Mammary epithelial cell (primary cell): Measurements from ENCODE around the gene LRRC27.

Experiments
- EZH2 ChIP-seq: IDR thresholded peaks from 2 replicates; pipeline ENCODE4 v1.6.1; 2012; ENCODE audit warnings: low read length, inconsistent platforms, borderline replicate concordance
- TF ChIP-seq, protein P1 (sequence below), 2 donors: IDR thresholded peaks in 1 of 2; conservative IDR thresholded peaks in 1 of 2; 2 replicates each; pipeline ENCODE4 v1.5.1; 2011 to 2012; ENCODE audit warnings: inconsistent platforms in 2 of 2, low read length in 2 of 2, mild to moderate bottlenecking in 2 of 2, control low read depth in 1 of 2, low read depth in 1 of 2; ENCODE audit not compliant: insufficient read depth in 1 of 2; ENCODE audit errors: extremely low read depth in 1 of 2

DNA sequence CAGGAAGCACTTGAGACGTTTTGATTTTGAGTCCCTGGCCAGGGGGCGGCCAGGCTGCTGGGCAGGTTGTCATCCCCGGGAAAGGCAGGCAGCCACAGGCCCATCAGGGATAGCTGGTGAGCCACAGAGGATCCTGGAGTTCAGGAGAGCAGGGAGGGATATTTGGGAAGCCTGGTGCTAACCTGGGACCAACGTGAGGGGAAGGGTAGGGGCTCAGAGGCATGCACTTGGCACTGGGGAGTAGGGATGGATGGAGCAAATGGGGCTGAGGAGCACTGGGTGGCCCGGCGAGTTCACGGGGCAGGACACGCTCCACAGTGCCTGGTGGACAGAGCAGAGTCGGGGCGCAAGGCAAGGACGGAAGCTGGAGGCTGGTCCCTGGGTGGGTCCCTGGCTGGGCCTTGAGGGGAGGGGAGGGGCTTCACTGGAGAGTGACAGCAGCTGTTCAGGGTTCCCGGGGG lies 30.2 kb downstream of the LRRC27 start:
- no peak for TF ChIP-seq EZH2
- TF ChIP-seq, protein P1, sequence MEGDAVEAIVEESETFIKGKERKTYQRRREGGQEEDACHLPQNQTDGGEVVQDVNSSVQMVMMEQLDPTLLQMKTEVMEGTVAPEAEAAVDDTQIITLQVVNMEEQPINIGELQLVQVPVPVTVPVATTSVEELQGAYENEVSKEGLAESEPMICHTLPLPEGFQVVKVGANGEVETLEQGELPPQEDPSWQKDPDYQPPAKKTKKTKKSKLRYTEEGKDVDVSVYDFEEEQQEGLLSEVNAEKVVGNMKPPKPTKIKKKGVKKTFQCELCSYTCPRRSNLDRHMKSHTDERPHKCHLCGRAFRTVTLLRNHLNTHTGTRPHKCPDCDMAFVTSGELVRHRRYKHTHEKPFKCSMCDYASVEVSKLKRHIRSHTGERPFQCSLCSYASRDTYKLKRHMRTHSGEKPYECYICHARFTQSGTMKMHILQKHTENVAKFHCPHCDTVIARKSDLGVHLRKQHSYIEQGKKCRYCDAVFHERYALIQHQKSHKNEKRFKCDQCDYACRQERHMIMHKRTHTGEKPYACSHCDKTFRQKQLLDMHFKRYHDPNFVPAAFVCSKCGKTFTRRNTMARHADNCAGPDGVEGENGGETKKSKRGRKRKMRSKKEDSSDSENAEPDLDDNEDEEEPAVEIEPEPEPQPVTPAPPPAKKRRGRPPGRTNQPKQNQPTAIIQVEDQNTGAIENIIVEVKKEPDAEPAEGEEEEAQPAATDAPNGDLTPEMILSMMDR (conservative IDR thresholded peaks at IDR 0.05 in 1 of 2, IDR thresholded peaks at IDR 0.05 in 1 of 2; ENCODE audit: extremely low read depth in 1 of 2, insufficient read depth in 1 of 2, low read depth in 1 of 2, low read length in 2 of 2), result no peak
